Left lung (tissue), 10 donors: ENCODE results near the gene NAP1L4. TPM values are rescaled to one million over a fixed set of nuclear protein-coding genes. Genes with fewer than 3 reads are reported as not detected.

ENCODE experiments used
- ATAC-seq: fragments of 200-7000 bp; cut with Tn5 transposase; one replicate; pipeline ENCODE4 v1.9.1; 2020; ENCODE audit warnings: moderate library complexity
- DNase-seq, 4 donors: peaks; one replicate each; pipeline ENCODE4 v3.0.0-alpha.2; 2013 to 2020
- H3K27ac ChIP-seq, 2 donors: fragments of 200-600 bp; sonication (generic) in 1 of 2; one replicate each; pipeline versions ENCODE4 v1.5.0 to v1.8.0; 2020 to 2021
- H3K27me3 ChIP-seq, 2 donors: fragments of 200-600 bp; sonication (generic) in 1 of 2; one replicate each; pipeline versions ENCODE4 v1.5.0 to v1.8.0; 2020 to 2021
- H3K36me3 ChIP-seq, 2 donors: fragments of 200-600 bp; sonication (generic) in 1 of 2; one replicate each; pipeline versions ENCODE4 v1.5.0 to v1.8.0; 2020 to 2021
- H3K4me1 ChIP-seq, 2 donors: fragments of 200-600 bp; one replicate each; pipeline ENCODE4 v1.8.0; 2021
- H3K4me3 ChIP-seq, 2 donors: fragments of 200-600 bp; sonication (generic) in 1 of 2; one replicate each; pipeline versions ENCODE4 v1.5.0 to v1.8.0; 2020 to 2021; ENCODE audit warnings: mild to moderate bottlenecking in 1 of 2
- H3K9me3 ChIP-seq, 2 donors: fragments of 200-600 bp; sonication (generic) in 1 of 2; one replicate each; pipeline versions ENCODE4 v1.5.0 to v1.8.0; 2020 to 2021
- CTCF ChIP-seq, 2 donors: fragments of 200-600 bp; sonication (generic) in 1 of 2; IDR thresholded peaks; one replicate each; pipeline versions ENCODE4 v1.5.0 to v1.8.0; 2021; ENCODE audit warnings: antibody characterized with exemption in 2 of 2
- intact Hi-C, 2 donors: fragments of 100-400 bp; cut with DNase I; formaldehyde crosslinking; loops; one replicate each; pipeline versions ENCODE4 v1.11.2 to v1.14.2; 2022
- polyA plus RNA-seq, 6 donors: library from polyadenylated mRNA; unstranded; fragments of 120-200 nt; gene quantifications; one replicate each; pipeline ENCODE4 v1.2.1, GENCODE V29; 2013; ENCODE audit not compliant: insufficient read length in 6 of 6
- total RNA-seq, 2 donors: library from RNA; stranded (reverse); fragmentation: NEBNext Ultra II Directional; extraction: Animal tissue kit (Norgen Biotek cat#: 25700); gene quantifications; one replicate each; pipeline ENCODE4 v1.2.1, GENCODE V29; 2021
- donor health status: DM: no; HTN: yes; CAD: no.
- donor health status: DM: no; HTN: no; CAD: no.

The NAP1L4 gene
- total and polyA plus RNA-seq, 8 donors: 101 to 204 (median 180) TPM

GRCh38 chr11:3000032-3000961 is 8.2 kb upstream of the NAP1L4 start:
- H3K9me3 ChIP-seq: no peaks in the 10 kb centered on the region
- peaks cover 0 to 60% of the 10 kb centered on the region in 2 donors for H3K36me3 ChIP-seq
- ATAC-seq: peak; percentile 51
- intact Hi-C loops: no loop called here
- no peaks in the 10 kb centered on the region for H3K27me3 ChIP-seq
- DNase-seq: peak in 2 of 4 donors; percentile 59 to 81
- no peak for TF ChIP-seq CTCF (IDR thresholded peaks at IDR 0.05)
- H3K4me3 ChIP-seq: no peak overlapping the region
- H3K4me1 ChIP-seq: peaks cover 0 to 10% of the 10 kb centered on the region in 2 donors
- H3K27ac ChIP-seq: no peak overlapping the region

GRCh38 chr11:2999464-2999998 is 7.4 kb upstream of the NAP1L4 start:
- intact Hi-C loops: no loop called here
- Histone ChIP-seq H3K27me3 (no peaks in the 10 kb centered on the region), H3K27ac (no peak overlapping the region), H3K9me3 (no peaks in the 10 kb centered on the region), H3K4me1 (peaks cover 0 to 10% of the 10 kb centered on the region in 2 donors), H3K36me3 (peaks cover 0 to 52% of the 10 kb centered on the region in 2 donors), H3K4me3 (no peak overlapping the region)
- DNase-seq (no peak), ATAC-seq (no peak)
- no peak for TF ChIP-seq CTCF (IDR thresholded peaks at IDR 0.05)

GRCh38 chr11:2998073-2998850 is 6.1 kb upstream of the NAP1L4 start:
- ATAC-seq (no peak), DNase-seq (no peak)
- no peak for TF ChIP-seq CTCF (IDR thresholded peaks at IDR 0.05)
- intact Hi-C loops: no loop called here
- Histone ChIP-seq H3K4me1 (peaks cover 0 to 10% of the 10 kb centered on the region in 2 donors), H3K4me3 (no peak overlapping the region), H3K27me3 (no peaks in the 10 kb centered on the region), H3K9me3 (no peaks in the 10 kb centered on the region), H3K36me3 (peaks cover 0 to 40% of the 10 kb centered on the region in 2 donors), H3K27ac (no peak overlapping the region)

- Histone ChIP-seq H3K4me1 (peaks cover 6 to 11% of the 10 kb centered on the region in 2 donors), H3K36me3 (peaks cover 0 to 31% of the 10 kb centered on the region in 2 donors), H3K27ac (no peak overlapping the region), H3K9me3 (no peaks in the 10 kb centered on the region), H3K4me3 (no peak overlapping the region), H3K27me3 (no peaks in the 10 kb centered on the region)
- ATAC-seq (no peak), DNase-seq (no peak)
- intact Hi-C loops: no loop called here
- no peak for TF ChIP-seq CTCF (IDR thresholded peaks at IDR 0.05)
Observed at GRCh38 chr11:2997406-2997805, 5.3 kb upstream of the NAP1L4 start.
